ENCODE results near the gene SCGB1A1. TPM values are rescaled to one million over a fixed set of nuclear protein-coding genes. Genes with fewer than 3 reads are reported as not detected.
A peak's percentile ranks its signal among the peaks of the same experiment; 100 is the strongest.

SCGB1A1 gene
- total RNA-seq, 1 experiment from 2014 or later, result not detected

DNA sequence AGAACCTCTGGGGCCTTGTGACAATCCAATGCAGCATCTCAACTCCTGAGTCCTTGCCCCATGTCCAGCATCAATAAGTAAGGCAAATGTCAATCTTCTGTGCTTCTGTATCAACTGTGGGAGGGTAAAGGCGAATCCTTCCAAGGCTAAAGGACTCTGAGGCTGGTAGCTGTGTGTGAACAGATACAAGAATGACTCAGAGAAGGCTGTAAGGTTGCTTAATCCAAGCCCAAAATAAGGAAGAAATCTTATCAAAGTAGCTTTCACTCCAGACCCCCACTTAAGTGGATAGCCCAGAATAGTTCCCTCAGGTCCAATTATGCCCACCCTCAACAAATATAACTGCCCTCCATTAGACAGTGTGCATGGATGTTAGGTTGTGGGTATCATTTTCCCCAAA lies 28.1 kb upstream of the SCGB1A1 start:
- no peaks in the 10 kb centered on the region for H3K27me3 Mint-ChIP-seq (ENCODE audit: insufficient read depth, unreplicated experiment)
- no peaks in the 10 kb centered on the region for H3K27me3 ChIP-seq (replicated peaks; ENCODE audit: control insufficient read depth, insufficient read depth, low read length)
- no peak for DNase-seq
- no TSS peak for BruUV-seq (replicated peaks)
- H3K36me3 Mint-ChIP-seq (ENCODE audit: insufficient read depth, unreplicated experiment), result no peaks in the 10 kb centered on the region
- H3K4me3 Mint-ChIP-seq (ENCODE audit: unreplicated experiment), result no peak overlapping the region
- H3K4me3 ChIP-seq (ENCODE audit: low read depth, low read length), result no peak overlapping the region
- H3K9me3 Mint-ChIP-seq (ENCODE audit: unreplicated experiment), result no peaks in the 10 kb centered on the region
- H3K36me3 ChIP-seq (ENCODE audit: control insufficient read depth, insufficient read depth, low read length), result no peaks in the 10 kb centered on the region
- POLR2A ChIA-PET, result interaction anchor here (0.8 kb wide), 1 partner anchor 221 kb away, joined by 3 read pairs; no protein-coding TSS in a partner anchor
- H3K4me1 Mint-ChIP-seq (ENCODE audit: low read depth, unreplicated experiment), result peaks cover 12% of the 10 kb centered on the region
- H3K27ac Mint-ChIP-seq (ENCODE audit: unreplicated experiment), result no peak overlapping the region
- intact Hi-C loops (cut with micrococcal nuclease; ENCODE audit: unreplicated experiment), result loop anchor here (10.0 kb wide), 1 partner anchor 284 kb away; the partner anchor contains the start of genes LBHD1, UBXN1 and UQCC3
- H3K9me3 ChIP-seq, result no peaks in the 10 kb centered on the region
- TF ChIP-seq, protein P1, sequence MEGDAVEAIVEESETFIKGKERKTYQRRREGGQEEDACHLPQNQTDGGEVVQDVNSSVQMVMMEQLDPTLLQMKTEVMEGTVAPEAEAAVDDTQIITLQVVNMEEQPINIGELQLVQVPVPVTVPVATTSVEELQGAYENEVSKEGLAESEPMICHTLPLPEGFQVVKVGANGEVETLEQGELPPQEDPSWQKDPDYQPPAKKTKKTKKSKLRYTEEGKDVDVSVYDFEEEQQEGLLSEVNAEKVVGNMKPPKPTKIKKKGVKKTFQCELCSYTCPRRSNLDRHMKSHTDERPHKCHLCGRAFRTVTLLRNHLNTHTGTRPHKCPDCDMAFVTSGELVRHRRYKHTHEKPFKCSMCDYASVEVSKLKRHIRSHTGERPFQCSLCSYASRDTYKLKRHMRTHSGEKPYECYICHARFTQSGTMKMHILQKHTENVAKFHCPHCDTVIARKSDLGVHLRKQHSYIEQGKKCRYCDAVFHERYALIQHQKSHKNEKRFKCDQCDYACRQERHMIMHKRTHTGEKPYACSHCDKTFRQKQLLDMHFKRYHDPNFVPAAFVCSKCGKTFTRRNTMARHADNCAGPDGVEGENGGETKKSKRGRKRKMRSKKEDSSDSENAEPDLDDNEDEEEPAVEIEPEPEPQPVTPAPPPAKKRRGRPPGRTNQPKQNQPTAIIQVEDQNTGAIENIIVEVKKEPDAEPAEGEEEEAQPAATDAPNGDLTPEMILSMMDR (IDR thresholded peaks at IDR 0.05; ENCODE audit: insufficient read depth in 1 of 2, low read depth in 1 of 2, low read length in 1 of 2, severe bottlenecking in 1 of 2, unreplicated experiment in 1 of 2), result no peak
- H3K4me1 ChIP-seq, result peaks cover 22% of the 10 kb centered on the region
- CTCF ChIA-PET, result interaction anchor here (1.0 kb wide), 1 partner anchor 50 kb away, joined by 3 read pairs; no protein-coding TSS in a partner anchor

DNA sequence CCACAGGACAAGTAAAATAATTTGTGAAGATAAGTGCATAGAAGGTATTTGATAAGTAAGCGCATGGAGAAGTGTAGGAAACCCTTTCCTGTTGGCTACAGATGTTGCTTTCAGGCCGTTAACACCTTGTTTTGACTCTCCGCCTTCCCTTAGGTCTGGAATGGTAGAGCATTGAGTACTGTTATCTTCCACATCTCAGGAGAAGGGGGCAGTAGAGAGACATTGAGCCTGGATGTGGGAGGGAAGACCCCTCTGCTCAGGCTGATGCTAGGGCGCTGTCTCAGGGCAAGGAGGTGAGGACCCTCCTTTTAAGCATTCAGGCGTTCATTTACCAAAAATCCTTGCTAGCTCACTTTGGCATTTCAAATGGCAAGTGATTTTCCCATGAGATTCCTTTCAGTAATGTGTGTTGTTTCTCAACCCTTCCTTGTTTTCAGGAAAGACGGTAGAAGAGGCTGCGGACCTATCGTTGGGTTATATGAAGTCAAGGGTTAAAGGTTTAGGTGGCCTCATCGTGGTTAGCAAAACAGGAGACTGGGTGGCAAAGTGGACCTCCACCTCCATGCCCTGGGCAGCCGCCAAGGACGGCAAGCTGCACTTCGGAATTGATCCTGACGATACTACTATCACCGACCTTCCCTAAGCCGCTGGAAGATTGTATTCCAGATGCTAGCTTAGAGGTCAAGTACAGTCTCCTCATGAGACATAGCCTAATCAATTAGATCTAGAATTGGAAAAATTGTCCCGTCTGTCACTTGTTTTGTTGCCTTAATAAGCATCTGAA lies 27.0 kb upstream of the SCGB1A1 start:
- Mint-ChIP-seq H3K27me3 (ENCODE audit: insufficient read depth, unreplicated experiment) (no peaks in the 10 kb centered on the region), H3K4me3 (ENCODE audit: unreplicated experiment) (no peak overlapping the region), H3K9me3 (ENCODE audit: unreplicated experiment) (no peaks in the 10 kb centered on the region), H3K27ac (ENCODE audit: unreplicated experiment) (peak overlapping the region; percentile 46), H3K36me3 (ENCODE audit: insufficient read depth, unreplicated experiment) (no peaks in the 10 kb centered on the region), H3K4me1 (ENCODE audit: low read depth, unreplicated experiment) (peaks cover 13% of the 10 kb centered on the region)
- intact Hi-C loops (cut with micrococcal nuclease; ENCODE audit: unreplicated experiment), result loop anchor here (10.0 kb wide), 1 partner anchor 283 kb away; the partner anchor contains the start of genes LBHD1, UBXN1 and UQCC3
- ChIA-PET POLR2A (no interaction called here), CTCF (interaction anchor here (0.8 kb wide), 1 partner anchor 123 kb away, joined by 3 read pairs; no protein-coding TSS in a partner anchor)
- Histone ChIP-seq H3K4me3 (ENCODE audit: low read depth, low read length) (no peak overlapping the region), H3K36me3 (ENCODE audit: control insufficient read depth, insufficient read depth, low read length) (no peaks in the 10 kb centered on the region), H3K9me3 (no peaks in the 10 kb centered on the region), H3K27me3 (replicated peaks; ENCODE audit: control insufficient read depth, insufficient read depth, low read length) (no peaks in the 10 kb centered on the region), H3K4me1 (peaks cover 34% of the 10 kb centered on the region)
- TF ChIP-seq, protein P1 (IDR thresholded peaks at IDR 0.05; ENCODE audit: insufficient read depth in 1 of 2, low read depth in 1 of 2, low read length in 1 of 2, severe bottlenecking in 1 of 2, unreplicated experiment in 1 of 2), result no peak
- no peak for DNase-seq
- no TSS peak for BruUV-seq (replicated peaks)

DNA sequence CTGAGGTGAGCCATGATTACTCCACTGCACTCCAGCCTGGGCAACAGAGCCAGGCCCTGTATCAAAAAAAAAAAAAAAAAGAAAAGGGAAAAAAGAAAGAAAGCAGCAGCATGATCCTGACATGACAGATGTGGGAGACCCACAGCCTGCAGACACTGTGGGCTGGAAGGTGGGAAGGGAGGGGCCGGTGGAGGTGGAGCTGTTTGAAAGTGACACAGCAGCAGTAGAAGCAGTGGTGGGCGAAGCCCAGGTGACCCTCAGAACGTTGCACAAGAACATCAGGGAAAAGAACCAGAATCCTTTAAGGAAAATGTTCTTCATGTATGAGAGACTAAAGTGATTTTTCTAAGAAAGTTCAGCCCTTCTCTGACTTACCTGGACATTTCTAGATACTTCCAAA lies 26.3 kb upstream of the SCGB1A1 start:
- H3K9me3 Mint-ChIP-seq (ENCODE audit: unreplicated experiment), result no peaks in the 10 kb centered on the region
- H3K36me3 ChIP-seq (ENCODE audit: control insufficient read depth, insufficient read depth, low read length), result no peaks in the 10 kb centered on the region
- CTCF ChIA-PET, result interaction anchor here (0.7 to 4.4 kb wide), 10 partner anchors 9 to 199 kb away, joined by 3 to 79 read pairs (median 6); partner anchors contain the start of genes SCGB1A1 and TUT1
- H3K27ac Mint-ChIP-seq (ENCODE audit: unreplicated experiment), result peak overlapping the region; percentile 46
- H3K4me3 ChIP-seq (ENCODE audit: low read depth, low read length), result no peak overlapping the region
- no peak for DNase-seq
- no peaks in the 10 kb centered on the region for H3K27me3 ChIP-seq (replicated peaks; ENCODE audit: control insufficient read depth, insufficient read depth, low read length)
- no peaks in the 10 kb centered on the region for H3K27me3 Mint-ChIP-seq (ENCODE audit: insufficient read depth, unreplicated experiment)
- intact Hi-C loops (cut with micrococcal nuclease; ENCODE audit: unreplicated experiment), result loop anchor here (10.0 kb wide), 1 partner anchor 282 kb away; the partner anchor contains the start of genes LBHD1, UBXN1 and UQCC3
- no peak overlapping the region for H3K4me3 Mint-ChIP-seq (ENCODE audit: unreplicated experiment)
- H3K9me3 ChIP-seq, result no peaks in the 10 kb centered on the region
- TSS peak; percentile 70 for BruUV-seq (replicated peaks)
- POLR2A ChIA-PET, result interaction anchor here (0.7 to 1.1 kb wide), 2 partner anchors 182 to 245 kb away, joined by 3 to 4 read pairs; no protein-coding TSS in a partner anchor
- H3K4me1 ChIP-seq, result peaks cover 40% of the 10 kb centered on the region
- TF ChIP-seq, protein P1 (IDR thresholded peaks at IDR 0.05; ENCODE audit: insufficient read depth in 1 of 2, low read depth in 1 of 2, low read length in 1 of 2, severe bottlenecking in 1 of 2, unreplicated experiment in 1 of 2), result no peak
- H3K4me1 Mint-ChIP-seq (ENCODE audit: low read depth, unreplicated experiment), result peaks cover 13% of the 10 kb centered on the region
- H3K36me3 Mint-ChIP-seq (ENCODE audit: insufficient read depth, unreplicated experiment), result no peaks in the 10 kb centered on the region
